ENCODE measurements around the gene LRP1.

DNA sequence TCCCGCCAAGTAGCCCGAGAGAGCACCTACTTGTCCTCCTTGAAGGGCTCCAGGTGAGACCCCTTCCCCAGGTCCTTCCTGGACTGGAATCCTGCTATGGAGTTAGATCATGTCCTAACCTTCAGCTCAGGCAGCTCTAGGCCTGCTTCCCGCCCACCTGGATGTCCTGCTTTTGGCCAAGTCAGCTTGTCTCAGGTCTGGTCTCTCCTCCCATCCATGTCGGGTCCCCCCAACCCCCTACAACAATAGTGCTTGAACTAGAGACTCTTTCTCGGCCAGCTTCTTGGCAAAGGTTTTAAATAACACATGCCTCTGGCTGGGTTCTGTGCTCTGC, 35.8 kb upstream of the LRP1 start:
- TF ChIP-seq, protein P1, sequence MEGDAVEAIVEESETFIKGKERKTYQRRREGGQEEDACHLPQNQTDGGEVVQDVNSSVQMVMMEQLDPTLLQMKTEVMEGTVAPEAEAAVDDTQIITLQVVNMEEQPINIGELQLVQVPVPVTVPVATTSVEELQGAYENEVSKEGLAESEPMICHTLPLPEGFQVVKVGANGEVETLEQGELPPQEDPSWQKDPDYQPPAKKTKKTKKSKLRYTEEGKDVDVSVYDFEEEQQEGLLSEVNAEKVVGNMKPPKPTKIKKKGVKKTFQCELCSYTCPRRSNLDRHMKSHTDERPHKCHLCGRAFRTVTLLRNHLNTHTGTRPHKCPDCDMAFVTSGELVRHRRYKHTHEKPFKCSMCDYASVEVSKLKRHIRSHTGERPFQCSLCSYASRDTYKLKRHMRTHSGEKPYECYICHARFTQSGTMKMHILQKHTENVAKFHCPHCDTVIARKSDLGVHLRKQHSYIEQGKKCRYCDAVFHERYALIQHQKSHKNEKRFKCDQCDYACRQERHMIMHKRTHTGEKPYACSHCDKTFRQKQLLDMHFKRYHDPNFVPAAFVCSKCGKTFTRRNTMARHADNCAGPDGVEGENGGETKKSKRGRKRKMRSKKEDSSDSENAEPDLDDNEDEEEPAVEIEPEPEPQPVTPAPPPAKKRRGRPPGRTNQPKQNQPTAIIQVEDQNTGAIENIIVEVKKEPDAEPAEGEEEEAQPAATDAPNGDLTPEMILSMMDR (conservative IDR thresholded peaks at IDR 0.05; ENCODE audit: low read length), result no peak
- TF ChIP-seq EZH2phosphoT487 (IDR thresholded peaks at IDR 0.05; ENCODE audit: borderline replicate concordance), result no peak

Measured in Loucy (cell line).